Measurements from ENCODE around the gene ITGAE. TPM values are rescaled to one million over a fixed set of nuclear protein-coding genes. Genes with fewer than 3 reads are reported as not detected.

Gene ITGAE
- total RNA-seq, 1 donor from 2014 or later: 24.5 TPM

DNA sequence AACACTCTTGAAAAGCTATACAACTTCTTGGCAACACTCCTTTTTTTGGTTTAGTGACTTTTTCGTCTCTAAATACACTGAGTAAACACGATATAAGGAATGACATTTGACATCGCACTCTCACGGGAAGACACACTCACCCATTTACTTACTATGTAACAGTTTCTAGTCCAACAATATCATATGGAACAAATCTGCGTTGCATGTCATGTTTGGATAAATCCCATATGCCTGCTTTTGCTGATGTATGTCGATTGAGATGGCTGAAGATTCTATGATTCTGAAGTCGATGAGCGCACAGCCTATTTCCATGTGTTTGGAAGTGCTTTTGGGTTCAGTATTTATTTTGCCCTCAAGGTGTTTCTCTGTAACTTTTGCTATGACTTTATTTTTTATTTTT lies 18.2 kb downstream of the ITGAE start:
- DNase-seq (ENCODE audit: extremely low spot score, unreplicated experiment): no peak
- no peak for TF ChIP-seq CTCF (IDR thresholded peaks at IDR 0.05)
- no peaks in the 10 kb centered on the region for H3K9me3 Mint-ChIP-seq (ENCODE audit: unreplicated experiment)
- H3K4me3 Mint-ChIP-seq (ENCODE audit: unreplicated experiment): no peak overlapping the region
- H3K27me3 Mint-ChIP-seq (ENCODE audit: unreplicated experiment): peaks cover 3% of the 10 kb centered on the region
- no peak overlapping the region for H3K27ac Mint-ChIP-seq (ENCODE audit: unreplicated experiment)
- no peaks in the 10 kb centered on the region for H3K36me3 Mint-ChIP-seq (ENCODE audit: unreplicated experiment)
- H3K4me1 Mint-ChIP-seq (ENCODE audit: unreplicated experiment): no peaks in the 10 kb centered on the region

DNA sequence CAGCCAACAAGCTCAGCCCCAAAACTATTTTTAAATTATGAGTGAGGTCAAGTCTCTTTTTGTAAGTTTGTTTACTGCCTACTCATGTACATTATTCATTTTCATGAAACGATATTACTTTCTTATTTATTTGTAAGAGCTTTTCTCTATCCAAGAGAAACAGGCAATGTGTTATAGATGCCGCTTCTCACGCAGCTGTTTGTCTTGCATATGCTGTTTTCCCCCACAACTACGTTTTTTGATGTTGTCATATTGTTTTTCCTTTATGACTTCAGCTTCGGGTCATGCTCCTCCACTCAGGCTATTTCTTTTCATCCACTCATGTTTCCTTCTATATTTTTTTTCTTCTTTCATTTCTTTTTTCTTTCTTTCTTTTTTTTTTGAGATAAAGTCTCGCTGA lies 20.0 kb downstream of the ITGAE start:
- peaks cover 3% of the 10 kb centered on the region for H3K27me3 Mint-ChIP-seq (ENCODE audit: unreplicated experiment)
- no peaks in the 10 kb centered on the region for H3K36me3 Mint-ChIP-seq (ENCODE audit: unreplicated experiment)

DNA sequence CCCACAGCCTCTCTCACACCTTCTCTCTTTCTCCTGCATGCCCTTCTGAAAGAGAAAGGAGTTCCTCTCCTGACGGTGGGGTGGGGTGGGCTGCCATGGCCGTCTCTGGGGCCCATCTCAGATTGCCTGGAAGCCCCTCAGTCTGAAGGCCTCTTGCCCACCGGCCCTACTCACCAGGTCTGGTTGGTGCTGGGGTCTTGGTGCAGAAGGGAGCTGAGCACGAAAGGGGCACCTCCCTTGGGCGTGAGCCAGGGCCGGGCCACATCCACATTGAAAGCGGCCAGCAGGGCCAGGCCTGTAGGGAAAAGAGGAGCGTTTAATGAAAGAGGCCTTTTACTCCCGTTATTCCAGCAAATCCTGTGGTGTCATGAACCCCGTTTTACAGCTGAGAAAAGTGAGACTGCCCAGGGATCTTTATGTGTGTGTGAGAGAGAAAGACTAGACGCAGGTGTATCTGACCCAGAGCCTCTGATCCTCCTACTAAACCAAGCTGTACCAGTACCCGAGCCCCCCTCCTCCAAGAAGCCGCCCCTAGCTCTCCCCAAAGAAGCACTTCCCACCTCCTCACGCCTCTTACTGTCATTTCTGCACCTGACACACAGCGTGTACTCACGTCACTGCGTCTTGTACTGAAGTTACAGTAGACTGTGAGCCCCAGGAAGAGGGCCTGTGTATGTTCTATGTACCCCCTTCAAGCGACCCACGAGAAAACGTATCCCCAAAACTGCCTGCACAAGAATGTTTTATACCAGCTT lies 23.4 kb downstream of the ITGAE start:
- Mint-ChIP-seq H3K36me3 (ENCODE audit: unreplicated experiment) (no peaks in the 10 kb centered on the region), H3K9me3 (ENCODE audit: unreplicated experiment) (no peaks in the 10 kb centered on the region), H3K4me3 (ENCODE audit: unreplicated experiment) (no peak overlapping the region), H3K4me1 (ENCODE audit: unreplicated experiment) (peaks cover 4% of the 10 kb centered on the region), H3K27ac (ENCODE audit: unreplicated experiment) (no peak overlapping the region), H3K27me3 (ENCODE audit: unreplicated experiment) (no peaks in the 10 kb centered on the region)
- no peak for DNase-seq (ENCODE audit: extremely low spot score, unreplicated experiment)
- TF ChIP-seq CTCF (IDR thresholded peaks at IDR 0.05): no peak

More for the DNA sequence above, 20.0 kb downstream of the ITGAE start:
- no peak for TF ChIP-seq CTCF (IDR thresholded peaks at IDR 0.05)
- Mint-ChIP-seq H3K4me3 (ENCODE audit: unreplicated experiment) (no peak overlapping the region), H3K27ac (ENCODE audit: unreplicated experiment) (no peak overlapping the region), H3K9me3 (ENCODE audit: unreplicated experiment) (no peaks in the 10 kb centered on the region), H3K4me1 (ENCODE audit: unreplicated experiment) (no peaks in the 10 kb centered on the region)
- no peak for DNase-seq (ENCODE audit: extremely low spot score, unreplicated experiment)

DNA sequence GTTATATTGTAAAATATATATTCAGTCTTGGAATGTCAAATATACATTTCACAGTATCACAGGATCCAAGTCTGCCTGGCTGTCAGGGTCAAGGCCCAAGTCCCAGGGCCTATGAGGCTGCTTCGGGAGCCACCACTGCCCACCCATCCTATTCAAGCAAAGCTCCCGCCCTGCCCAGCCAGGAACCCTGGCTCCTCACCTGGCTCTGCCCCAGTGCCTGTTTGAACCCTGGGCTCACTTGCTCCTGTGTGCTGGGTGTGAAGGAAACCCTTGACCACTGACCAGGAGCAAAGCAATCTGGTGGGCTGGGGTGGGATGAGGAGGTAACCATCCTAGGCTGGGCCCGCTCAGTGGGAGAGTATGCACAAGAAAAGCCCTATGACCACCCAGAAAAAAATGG lies 27.0 kb downstream of the ITGAE start:
- no peaks in the 10 kb centered on the region for H3K27me3 Mint-ChIP-seq (ENCODE audit: unreplicated experiment)
- no peak for TF ChIP-seq CTCF (IDR thresholded peaks at IDR 0.05)
- H3K36me3 Mint-ChIP-seq (ENCODE audit: unreplicated experiment): no peaks in the 10 kb centered on the region
- H3K27ac Mint-ChIP-seq (ENCODE audit: unreplicated experiment): no peak overlapping the region
- H3K4me3 Mint-ChIP-seq (ENCODE audit: unreplicated experiment): no peak overlapping the region
- no peaks in the 10 kb centered on the region for H3K9me3 Mint-ChIP-seq (ENCODE audit: unreplicated experiment)
- no peak for DNase-seq (ENCODE audit: extremely low spot score, unreplicated experiment)
- H3K4me1 Mint-ChIP-seq (ENCODE audit: unreplicated experiment): peaks cover 6% of the 10 kb centered on the region

GRCh38 chr17:3773511-3773910 lies 27.5 kb downstream of the ITGAE start:
- Mint-ChIP-seq H3K4me3 (ENCODE audit: unreplicated experiment) (no peak overlapping the region), H3K27me3 (ENCODE audit: unreplicated experiment) (no peaks in the 10 kb centered on the region), H3K9me3 (ENCODE audit: unreplicated experiment) (no peaks in the 10 kb centered on the region), H3K27ac (ENCODE audit: unreplicated experiment) (no peak overlapping the region), H3K4me1 (ENCODE audit: unreplicated experiment) (peaks cover 6% of the 10 kb centered on the region), H3K36me3 (ENCODE audit: unreplicated experiment) (no peaks in the 10 kb centered on the region)
- TF ChIP-seq CTCF (IDR thresholded peaks at IDR 0.05): no peak
- no peak for DNase-seq (ENCODE audit: extremely low spot score, unreplicated experiment)

Data from osteocyte (in vitro differentiated cells).